ENCODE data around the gene ZNF469.

Gene ZNF469

GRCh38 chr16:88415713-88416323, 33.1 kb downstream of the ZNF469 start:
- Histone ChIP-seq H3K4me3 (ENCODE audit: low read length) (no peak overlapping the region), H4K20me1 (ENCODE audit: insufficient read depth, low read length) (no peaks in the 10 kb centered on the region), H3K4me1 (ENCODE audit: low read length) (no peaks in the 10 kb centered on the region), H3K27me3 (ENCODE audit: low read depth, low read length) (no peaks in the 10 kb centered on the region), H3K36me3 (replicated peaks; ENCODE audit: low read depth, low read length) (no peaks in the 10 kb centered on the region), H2AFZ (ENCODE audit: low read depth, low read length) (no peak overlapping the region), H3K4me2 (ENCODE audit: low read length) (no peak overlapping the region), H3K79me2 (ENCODE audit: low read length) (no peaks in the 10 kb centered on the region), H3K27ac (ENCODE audit: low read length) (no peak overlapping the region), H3K9ac (ENCODE audit: low read length) (no peak overlapping the region), H3K9me3 (ENCODE audit: insufficient read depth, low read length) (no peaks in the 10 kb centered on the region)
- TF ChIP-seq EZH2phosphoT487 (IDR thresholded peaks at IDR 0.05; ENCODE audit: low read depth) (no peak), CTCF (IDR thresholded peaks at IDR 0.05; ENCODE audit: low read depth, low read length) (no peak)

GRCh38 chr16:88416686-88417085, 33.9 kb downstream of the ZNF469 start:
- no peaks in the 10 kb centered on the region for H3K9me3 ChIP-seq (ENCODE audit: insufficient read depth, low read length)
- no peaks in the 10 kb centered on the region for H3K4me1 ChIP-seq (ENCODE audit: low read length)
- H3K4me3 ChIP-seq (ENCODE audit: low read length): no peak overlapping the region
- H4K20me1 ChIP-seq (ENCODE audit: insufficient read depth, low read length): no peaks in the 10 kb centered on the region
- H3K36me3 ChIP-seq (replicated peaks; ENCODE audit: low read depth, low read length): no peaks in the 10 kb centered on the region
- H3K79me2 ChIP-seq (ENCODE audit: low read length): no peaks in the 10 kb centered on the region
- TF ChIP-seq EZH2phosphoT487 (IDR thresholded peaks at IDR 0.05; ENCODE audit: low read depth): no peak
- TF ChIP-seq CTCF (IDR thresholded peaks at IDR 0.05; ENCODE audit: low read depth, low read length): no peak
- no peak overlapping the region for H2AFZ ChIP-seq (ENCODE audit: low read depth, low read length)
- H3K27me3 ChIP-seq (ENCODE audit: low read depth, low read length): no peaks in the 10 kb centered on the region
- H3K27ac ChIP-seq (ENCODE audit: low read length): no peak overlapping the region
- no peak overlapping the region for H3K9ac ChIP-seq (ENCODE audit: low read length)
- no peak overlapping the region for H3K4me2 ChIP-seq (ENCODE audit: low read length)

- no peak overlapping the region for H3K4me2 ChIP-seq (ENCODE audit: low read length)
- H3K4me1 ChIP-seq (ENCODE audit: low read length): no peaks in the 10 kb centered on the region
- H4K20me1 ChIP-seq (ENCODE audit: insufficient read depth, low read length): no peaks in the 10 kb centered on the region
- H3K79me2 ChIP-seq (ENCODE audit: low read length): no peaks in the 10 kb centered on the region
- no peaks in the 10 kb centered on the region for H3K36me3 ChIP-seq (replicated peaks; ENCODE audit: low read depth, low read length)
- no peak overlapping the region for H3K27ac ChIP-seq (ENCODE audit: low read length)
- TF ChIP-seq EZH2phosphoT487 (IDR thresholded peaks at IDR 0.05; ENCODE audit: low read depth) (no peak), CTCF (IDR thresholded peaks at IDR 0.05; ENCODE audit: low read depth, low read length) (no peak)
- no peaks in the 10 kb centered on the region for H3K9me3 ChIP-seq (ENCODE audit: insufficient read depth, low read length)
- H2AFZ ChIP-seq (ENCODE audit: low read depth, low read length): no peak overlapping the region
- no peak overlapping the region for H3K9ac ChIP-seq (ENCODE audit: low read length)
- H3K4me3 ChIP-seq (ENCODE audit: low read length): no peak overlapping the region
- H3K27me3 ChIP-seq (ENCODE audit: low read depth, low read length): no peaks in the 10 kb centered on the region
Measured at GRCh38 chr16:88417684-88418476, 35.1 kb downstream of the ZNF469 start.

- TF ChIP-seq CTCF (IDR thresholded peaks at IDR 0.05; ENCODE audit: low read depth, low read length) (no peak), EZH2phosphoT487 (IDR thresholded peaks at IDR 0.05; ENCODE audit: low read depth) (no peak)
- H3K9me3 ChIP-seq (ENCODE audit: insufficient read depth, low read length): no peaks in the 10 kb centered on the region
- H4K20me1 ChIP-seq (ENCODE audit: insufficient read depth, low read length): no peaks in the 10 kb centered on the region
- H3K4me2 ChIP-seq (ENCODE audit: low read length): no peak overlapping the region
- H3K27me3 ChIP-seq (ENCODE audit: low read depth, low read length): no peaks in the 10 kb centered on the region
- no peaks in the 10 kb centered on the region for H3K4me1 ChIP-seq (ENCODE audit: low read length)
- H3K79me2 ChIP-seq (ENCODE audit: low read length): no peaks in the 10 kb centered on the region
- no peak overlapping the region for H3K9ac ChIP-seq (ENCODE audit: low read length)
- no peaks in the 10 kb centered on the region for H3K36me3 ChIP-seq (replicated peaks; ENCODE audit: low read depth, low read length)
- no peak overlapping the region for H3K4me3 ChIP-seq (ENCODE audit: low read length)
- H2AFZ ChIP-seq (ENCODE audit: low read depth, low read length): no peak overlapping the region
- no peak overlapping the region for H3K27ac ChIP-seq (ENCODE audit: low read length)
Measured at GRCh38 chr16:88418869-88419268, 36.1 kb downstream of the ZNF469 start.
